ENCODE results near the gene PSMD12. TPM values are rescaled to one million over a fixed set of nuclear protein-coding genes. Genes with fewer than 3 reads are reported as not detected.
"Not testable (repeated sequence)": the region's sequence is repeated elsewhere in the genome, so short reads cannot be mapped to it uniquely, and the experiment has no call there.

PSMD12 gene
- total RNA-seq, 2 donors from 2014 or later: 83.0 to 112 TPM

DNA sequence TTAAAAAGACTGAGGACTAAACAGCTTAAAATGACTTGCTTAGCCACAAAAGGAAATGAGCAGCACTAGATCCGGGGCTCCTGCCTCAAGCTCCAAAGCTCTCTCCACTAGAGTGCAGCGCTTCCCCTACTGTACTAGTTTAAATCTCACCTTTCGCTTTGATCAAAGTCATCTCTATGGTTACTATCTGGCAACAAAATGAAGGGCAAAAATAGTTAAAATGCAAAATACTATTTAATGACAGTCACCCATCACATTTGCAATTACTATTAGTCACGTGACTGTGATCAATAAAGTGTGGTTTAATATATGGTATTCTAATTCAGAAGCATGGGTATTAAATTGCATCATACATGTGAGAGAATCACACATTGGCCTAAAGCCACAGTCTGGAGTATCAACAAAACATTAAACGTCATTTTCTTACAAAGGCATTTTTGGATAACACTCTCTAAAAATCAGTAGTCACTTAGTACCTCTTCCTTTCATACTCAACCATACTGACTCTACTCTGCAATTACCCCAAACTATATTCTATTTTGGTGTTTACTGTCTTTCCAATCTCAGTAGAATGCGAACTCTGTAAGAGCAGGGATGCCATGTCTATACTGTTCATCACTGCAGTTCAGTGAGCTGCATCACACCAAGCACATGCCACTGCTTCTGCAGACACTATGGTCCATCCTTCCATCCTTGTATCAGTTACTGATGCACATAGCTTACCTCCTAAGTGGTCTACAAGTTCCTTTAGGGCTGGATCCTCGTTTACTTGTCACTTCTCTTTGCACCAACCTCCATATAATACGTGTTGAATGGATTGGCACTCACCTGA lies 6.2 kb downstream of the PSMD12 start:
- ATAC-seq (replicated peaks): peak; percentile 83
- peaks cover 42% of the 10 kb centered on the region for H3K4me1 Mint-ChIP-seq

GRCh38 chr17:67358612-67359011 lies 7.8 kb downstream of the PSMD12 start:
- Mint-ChIP-seq H3K36me3 (ENCODE audit: low read depth) (peaks cover 96% of the 10 kb centered on the region), H3K27ac (peak overlapping the region; percentile 91), H3K4me3 (peak overlapping the region; percentile 90), H3K27me3 (no peaks in the 10 kb centered on the region), H3K9me3 (no peaks in the 10 kb centered on the region), H3K4me1 (peaks cover 33% of the 10 kb centered on the region)
- peak; percentile 72 for ATAC-seq (replicated peaks)

More for the DNA sequence above, 6.2 kb downstream of the PSMD12 start:
- peak overlapping the region; percentile 67 for H3K27ac Mint-ChIP-seq
- peak overlapping the region; percentile 90 for H3K4me3 Mint-ChIP-seq
- H3K9me3 Mint-ChIP-seq: no peaks in the 10 kb centered on the region
- H3K36me3 Mint-ChIP-seq (ENCODE audit: low read depth): peaks cover 96% of the 10 kb centered on the region
- no peaks in the 10 kb centered on the region for H3K27me3 Mint-ChIP-seq

GRCh38 chr17:67353929-67354574 lies 12.3 kb downstream of the PSMD12 start:
- Mint-ChIP-seq H3K27ac (peak overlapping the region; percentile 22), H3K9me3 (no peaks in the 10 kb centered on the region), H3K27me3 (no peaks in the 10 kb centered on the region), H3K36me3 (ENCODE audit: low read depth) (peaks cover 100% of the 10 kb centered on the region), H3K4me3 (no peak overlapping the region), H3K4me1 (peaks cover 6% of the 10 kb centered on the region)
- no peak for ATAC-seq (replicated peaks)

- no peaks in the 10 kb centered on the region for H3K9me3 Mint-ChIP-seq
- H3K36me3 Mint-ChIP-seq (ENCODE audit: low read depth): peaks cover 100% of the 10 kb centered on the region
- ATAC-seq (replicated peaks): no peak
- H3K4me1 Mint-ChIP-seq: no peaks in the 10 kb centered on the region
- no peak overlapping the region for H3K27ac Mint-ChIP-seq
- no peak overlapping the region for H3K4me3 Mint-ChIP-seq
- no peaks in the 10 kb centered on the region for H3K27me3 Mint-ChIP-seq
Observed at GRCh38 chr17:67353161-67353560, 13.2 kb downstream of the PSMD12 start.

- Mint-ChIP-seq H3K36me3 (ENCODE audit: low read depth) (peaks cover 100% of the 10 kb centered on the region), H3K27me3 (no peaks in the 10 kb centered on the region), H3K27ac (no peak overlapping the region), H3K4me3 (no peak overlapping the region), H3K4me1 (no peaks in the 10 kb centered on the region), H3K9me3 (no peaks in the 10 kb centered on the region)
- no peak for ATAC-seq (replicated peaks)
Observed at GRCh38 chr17:67349420-67349819, 17.0 kb downstream of the PSMD12 start.

- Mint-ChIP-seq H3K9me3 (no peaks in the 10 kb centered on the region), H3K4me3 (no peak overlapping the region), H3K27me3 (no peaks in the 10 kb centered on the region), H3K36me3 (ENCODE audit: low read depth) (peaks cover 100% of the 10 kb centered on the region), H3K27ac (peak overlapping the region; percentile 8), H3K4me1 (no peaks in the 10 kb centered on the region)
- no peak for ATAC-seq (replicated peaks)
Observed at GRCh38 chr17:67347826-67348225, 18.6 kb downstream of the PSMD12 start.

DNA sequence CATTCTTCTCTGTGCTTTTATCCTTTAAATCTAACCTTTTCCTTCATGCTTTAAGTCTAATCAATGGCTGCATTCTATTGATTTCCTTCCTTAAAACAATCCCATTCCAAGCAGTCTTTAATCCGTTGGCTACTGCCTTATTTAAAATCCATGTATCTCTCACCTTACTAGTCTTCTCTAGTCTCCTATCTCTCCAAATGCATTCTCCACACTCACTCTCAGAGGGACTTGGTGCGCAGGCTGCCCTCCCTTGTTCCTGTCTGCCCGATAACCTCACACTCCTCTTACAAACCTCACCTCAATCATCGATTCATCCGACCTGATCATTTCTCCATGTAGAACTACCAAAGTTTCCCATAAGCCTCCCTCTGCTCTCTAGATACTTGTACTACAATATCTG lies 23.1 kb downstream of the PSMD12 start:
- H3K27ac Mint-ChIP-seq: no peak overlapping the region
- H3K4me3 Mint-ChIP-seq: no peak overlapping the region
- no peaks in the 10 kb centered on the region for H3K4me1 Mint-ChIP-seq
- no peaks in the 10 kb centered on the region for H3K9me3 Mint-ChIP-seq
- H3K36me3 Mint-ChIP-seq (ENCODE audit: low read depth): peaks cover 97% of the 10 kb centered on the region
- no peak for ATAC-seq (replicated peaks)
- H3K27me3 Mint-ChIP-seq: no peaks in the 10 kb centered on the region

DNA sequence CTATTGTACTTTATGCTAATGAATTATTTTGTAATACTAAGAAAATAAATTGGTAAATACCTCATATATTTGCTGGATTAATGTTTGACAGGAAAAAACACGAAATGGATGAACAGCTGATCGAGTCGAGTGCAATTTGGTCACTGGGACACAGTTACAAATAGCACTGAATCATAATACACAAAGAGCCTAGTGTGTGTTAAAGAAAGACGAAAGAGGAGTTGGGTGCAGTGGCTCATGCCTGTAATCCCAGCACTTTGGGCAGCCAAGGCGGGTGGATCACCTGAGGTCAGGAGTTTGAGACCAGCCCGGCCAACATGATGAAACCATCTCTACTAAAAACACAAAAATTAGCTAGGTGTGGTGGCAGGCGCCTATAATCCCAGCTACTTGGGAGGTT lies 28.0 kb downstream of the PSMD12 start:
- peaks cover 59% of the 10 kb centered on the region for H3K36me3 Mint-ChIP-seq (ENCODE audit: low read depth)
- ATAC-seq (replicated peaks); H3K4me3 Mint-ChIP-seq; H3K27ac Mint-ChIP-seq; H3K4me1 Mint-ChIP-seq; H3K27me3 Mint-ChIP-seq; H3K9me3 Mint-ChIP-seq: not testable (repeated sequence)

DNA sequence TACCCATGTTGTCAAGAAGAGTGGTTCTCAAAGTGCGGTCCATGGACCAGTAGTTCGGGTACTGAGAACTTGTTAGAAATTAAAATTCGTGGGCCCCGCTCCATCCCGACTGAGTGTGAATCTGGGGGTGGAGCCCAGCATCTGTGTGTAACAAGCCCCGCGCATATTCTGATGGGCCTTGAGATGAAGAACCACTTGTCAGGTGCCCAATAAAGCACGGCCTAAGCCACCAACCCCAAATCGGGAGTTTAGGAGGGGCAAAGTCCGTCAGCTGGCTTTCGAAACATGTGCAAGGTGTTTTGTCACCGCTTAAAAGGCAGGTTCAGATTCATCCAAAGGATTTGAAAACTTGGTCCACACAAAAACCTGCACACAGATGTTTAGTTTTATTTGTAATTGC lies 29.5 kb downstream of the PSMD12 start:
- Mint-ChIP-seq H3K36me3 (ENCODE audit: low read depth) (peaks cover 44% of the 10 kb centered on the region), H3K4me1 (no peaks in the 10 kb centered on the region), H3K4me3 (no peak overlapping the region), H3K9me3 (no peaks in the 10 kb centered on the region), H3K27ac (no peak overlapping the region), H3K27me3 (no peaks in the 10 kb centered on the region)
- no peak for ATAC-seq (replicated peaks)

- Mint-ChIP-seq H3K27ac (no peak overlapping the region), H3K9me3 (no peaks in the 10 kb centered on the region), H3K4me3 (no peak overlapping the region), H3K27me3 (no peaks in the 10 kb centered on the region), H3K36me3 (ENCODE audit: low read depth) (peaks cover 29% of the 10 kb centered on the region), H3K4me1 (no peaks in the 10 kb centered on the region)
- no peak for ATAC-seq (replicated peaks)
Observed at GRCh38 chr17:67335245-67335835, 31.0 kb downstream of the PSMD12 start.

GRCh38 chr17:67332162-67332508 lies 34.2 kb downstream of the PSMD12 start:
- not testable (repeated sequence) for H3K27me3 Mint-ChIP-seq

GRCh38 chr17:67331381-67332161 lies 34.8 kb downstream of the PSMD12 start:
- H3K36me3 Mint-ChIP-seq (ENCODE audit: low read depth); ATAC-seq (replicated peaks); H3K4me1 Mint-ChIP-seq; H3K27ac Mint-ChIP-seq; H3K4me3 Mint-ChIP-seq; H3K9me3 Mint-ChIP-seq; H3K27me3 Mint-ChIP-seq: not testable (repeated sequence)

More at GRCh38 chr17:67332162-67332508, 34.2 kb downstream of the PSMD12 start:
- H3K36me3 Mint-ChIP-seq (ENCODE audit: low read depth); H3K4me3 Mint-ChIP-seq; ATAC-seq (replicated peaks); H3K4me1 Mint-ChIP-seq; H3K27ac Mint-ChIP-seq; H3K9me3 Mint-ChIP-seq: not testable (repeated sequence)

DNA sequence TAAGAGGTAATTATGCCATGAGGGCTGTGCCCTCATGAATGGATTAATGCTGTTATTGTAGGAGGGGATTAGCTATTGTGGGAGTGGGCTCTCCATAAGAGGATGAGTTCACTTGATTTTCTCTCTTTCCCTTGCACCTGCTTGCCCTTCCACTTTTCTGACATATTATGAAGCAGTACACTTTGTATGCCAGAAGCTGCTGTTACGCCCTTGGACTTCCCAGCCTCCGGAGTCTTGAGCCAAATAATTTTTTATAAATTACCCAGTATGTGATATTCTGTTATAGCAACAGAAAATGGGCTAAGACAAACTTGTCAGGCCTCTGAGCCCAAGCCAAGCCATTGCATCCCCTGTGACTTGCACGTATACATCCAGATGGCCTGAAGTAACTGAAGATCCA lies 38.4 kb downstream of the PSMD12 start:
- no peak overlapping the region for H3K4me3 Mint-ChIP-seq
- no peaks in the 10 kb centered on the region for H3K9me3 Mint-ChIP-seq
- peaks cover 5% of the 10 kb centered on the region for H3K27me3 Mint-ChIP-seq
- H3K27ac Mint-ChIP-seq: no peak overlapping the region
- H3K4me1 Mint-ChIP-seq: no peaks in the 10 kb centered on the region
- no peak for ATAC-seq (replicated peaks)
- no peaks in the 10 kb centered on the region for H3K36me3 Mint-ChIP-seq (ENCODE audit: low read depth)

DNA sequence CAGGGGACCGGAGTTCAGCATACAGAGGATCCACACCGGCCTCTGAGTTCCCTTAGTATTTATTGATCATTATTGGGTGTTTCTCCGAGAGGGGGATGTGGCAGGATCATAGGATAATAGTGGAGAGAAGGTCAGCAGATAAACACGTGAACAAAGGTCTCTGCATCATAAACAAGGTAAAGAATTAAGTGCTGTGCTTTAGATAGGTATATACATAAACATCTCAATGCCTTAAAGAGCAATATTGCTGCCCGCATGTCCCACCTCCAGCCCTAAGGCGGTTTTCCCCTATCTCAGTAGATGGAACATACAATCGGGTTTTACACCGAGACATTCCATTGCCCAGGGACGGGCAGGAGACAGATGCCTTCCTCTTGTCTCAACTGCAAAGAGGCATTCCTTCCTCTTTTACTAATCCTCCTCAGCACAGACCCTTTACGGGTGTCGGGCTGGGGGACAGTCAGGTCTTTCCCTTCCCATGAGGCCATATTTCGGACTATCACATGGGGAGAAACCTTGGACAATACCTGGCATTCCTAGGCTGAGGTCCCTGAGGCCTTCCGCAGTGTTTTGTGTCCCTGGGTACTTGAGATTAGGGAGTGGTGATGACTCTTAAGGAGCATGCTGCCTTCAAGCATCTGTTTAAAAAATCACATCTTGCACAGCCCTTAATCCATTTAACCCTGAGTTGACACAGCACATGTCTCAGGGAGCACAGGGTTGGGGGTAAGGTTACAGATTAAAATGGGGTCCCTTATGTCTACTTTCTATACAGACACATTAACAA lies 39.2 kb downstream of the PSMD12 start:
- not testable (repeated sequence) for H3K4me3 Mint-ChIP-seq; H3K36me3 Mint-ChIP-seq (ENCODE audit: low read depth); ATAC-seq (replicated peaks); H3K4me1 Mint-ChIP-seq; H3K27me3 Mint-ChIP-seq; H3K9me3 Mint-ChIP-seq; H3K27ac Mint-ChIP-seq
